Activated CD8-positive, alpha-beta memory T cell treated with anti-CD3 and anti-CD28 coated beads, Interleukin-2, amount 50 U/mL, for 4 hours (primary cell): ENCODE measurements around the gene SPAG7.

Experiments used
- DNase-seq: peaks from one replicate; pipeline ENCODE4 v3.0.0-alpha.2; 2020

Gene SPAG7

GRCh38 chr17:4949321-4950074 is 18.1 kb downstream of the SPAG7 start:
- peak; percentile 74 for DNase-seq

DNA sequence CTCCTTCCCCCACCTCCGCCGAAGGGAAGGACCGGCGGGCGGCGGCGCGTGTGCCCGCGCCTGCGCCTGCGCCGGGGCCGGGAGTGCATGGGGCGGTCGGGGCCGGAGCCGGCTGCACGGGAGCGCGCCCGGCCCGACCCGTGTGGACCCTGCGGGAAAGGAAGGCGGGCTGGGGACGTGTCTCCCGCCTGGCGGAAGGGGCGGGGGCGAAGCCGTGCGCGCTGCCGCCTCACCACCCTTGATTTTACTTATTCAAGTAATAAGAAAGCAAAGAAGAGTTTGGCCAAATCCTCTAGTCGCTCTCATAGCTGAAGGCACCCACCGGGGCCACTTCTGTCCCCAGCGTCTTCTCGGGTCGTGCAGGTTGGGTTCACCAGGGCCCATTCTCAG is 18.7 kb downstream of the SPAG7 start:
- peak; percentile 66 for DNase-seq

DNA sequence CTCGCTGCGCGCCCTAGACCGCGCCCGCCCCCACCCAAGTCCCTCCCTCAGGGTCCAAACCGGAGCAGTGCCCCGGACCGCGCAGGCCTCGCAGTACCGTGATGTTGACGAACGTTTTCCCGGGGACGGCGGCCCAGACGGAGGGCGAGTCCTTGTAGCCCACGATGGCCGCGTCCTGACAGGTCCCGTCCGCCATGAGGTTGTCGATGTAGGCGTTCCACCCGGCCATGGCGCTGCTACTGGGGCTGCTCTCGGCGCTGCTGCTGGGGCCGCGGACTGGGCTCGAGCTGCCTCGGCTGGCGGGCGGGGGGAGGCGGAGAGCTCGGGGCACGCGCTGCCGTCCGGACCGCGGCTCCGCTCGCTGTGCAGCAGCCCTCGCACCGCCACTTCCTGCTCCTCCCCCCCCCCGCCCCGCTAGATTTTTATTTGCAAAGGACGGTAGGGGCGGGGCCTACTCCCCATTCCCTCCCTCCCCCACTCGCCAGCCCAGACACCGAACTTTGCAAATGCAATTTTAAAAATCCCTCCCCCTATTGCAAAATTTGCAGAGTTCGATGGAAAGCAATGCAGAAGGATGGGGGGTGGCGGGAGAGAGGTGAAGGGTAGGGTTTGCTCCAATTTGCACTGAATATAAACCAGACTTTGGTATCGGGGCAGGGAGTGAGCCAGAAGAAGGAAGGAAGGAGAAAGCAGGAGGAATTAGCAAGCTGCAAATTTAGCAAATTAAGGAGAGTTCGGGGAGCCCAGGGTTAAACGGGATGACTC is 19.3 kb downstream of the SPAG7 start, which contains the start of gene PFN1:
Gene PFN1, minus strand, starts transcription at position 365 of the 765 bp plus-strand sequence. Its CDS starts 136 bp downstream, at position 229.
- peak; percentile 88 for DNase-seq

DNA sequence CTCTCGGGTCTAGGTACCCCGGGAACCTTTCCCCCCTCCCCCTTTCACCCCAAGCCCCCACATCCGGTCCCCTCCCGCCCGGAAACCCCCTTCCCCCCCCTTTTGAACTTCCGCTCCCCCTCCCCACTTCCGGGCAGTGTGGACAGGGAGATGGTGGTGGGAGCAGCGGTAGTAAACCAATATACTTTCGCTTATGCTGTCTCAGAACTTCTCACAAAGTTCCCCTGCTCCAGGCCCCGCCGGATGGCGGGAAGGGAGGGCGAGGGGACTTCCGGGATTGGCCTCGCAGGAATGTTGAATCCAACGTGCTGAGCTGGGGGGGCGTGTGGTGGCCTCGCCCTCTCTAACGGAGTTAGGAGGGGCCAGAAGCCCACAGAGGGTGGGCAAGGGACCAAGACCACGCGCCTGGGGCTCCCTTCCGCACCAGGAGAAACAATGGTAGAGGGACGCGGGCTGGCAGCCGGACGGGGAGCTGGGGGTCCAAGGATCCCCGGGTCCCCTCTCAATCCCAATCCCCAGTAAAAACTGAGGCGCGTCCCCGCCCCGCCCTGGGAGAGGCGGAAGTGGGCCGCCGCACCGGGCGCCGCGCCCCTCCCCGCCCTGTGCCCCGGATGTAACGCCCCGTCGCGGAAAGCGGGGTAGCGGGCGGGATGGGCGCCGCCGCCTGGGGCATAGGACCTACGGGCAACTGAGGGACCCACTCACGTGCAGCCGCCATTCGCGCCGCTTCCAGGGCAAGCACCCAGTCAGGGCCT is 20.0 kb downstream of the SPAG7 start:
- DNase-seq: peak; percentile 68

DNA sequence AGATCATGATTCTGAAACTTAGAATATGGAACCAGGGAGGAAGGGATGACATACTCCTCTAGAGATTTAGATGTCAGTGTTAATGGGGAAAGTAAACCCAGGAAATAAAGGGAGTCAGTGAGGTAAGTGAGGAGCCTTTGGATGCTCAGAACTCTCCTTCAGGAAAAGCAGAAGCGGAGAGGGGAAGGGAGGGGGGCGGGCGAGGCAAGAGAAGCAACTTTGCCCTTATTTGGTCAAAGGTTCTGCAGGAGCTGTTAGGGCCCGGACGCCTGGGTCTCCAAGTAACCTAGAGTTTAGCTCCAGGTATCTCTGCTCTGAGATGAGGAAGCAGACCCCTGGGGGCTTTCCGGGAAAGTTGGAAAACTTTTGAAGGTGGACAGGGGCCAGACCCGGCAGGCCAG is 20.6 kb downstream of the SPAG7 start:
- DNase-seq: no peak

GRCh38 chr17:4946312-4946976 is 21.2 kb downstream of the SPAG7 start:
- no peak for DNase-seq

GRCh38 chr17:4945944-4946280 is 21.7 kb downstream of the SPAG7 start:
- DNase-seq: no peak

DNA sequence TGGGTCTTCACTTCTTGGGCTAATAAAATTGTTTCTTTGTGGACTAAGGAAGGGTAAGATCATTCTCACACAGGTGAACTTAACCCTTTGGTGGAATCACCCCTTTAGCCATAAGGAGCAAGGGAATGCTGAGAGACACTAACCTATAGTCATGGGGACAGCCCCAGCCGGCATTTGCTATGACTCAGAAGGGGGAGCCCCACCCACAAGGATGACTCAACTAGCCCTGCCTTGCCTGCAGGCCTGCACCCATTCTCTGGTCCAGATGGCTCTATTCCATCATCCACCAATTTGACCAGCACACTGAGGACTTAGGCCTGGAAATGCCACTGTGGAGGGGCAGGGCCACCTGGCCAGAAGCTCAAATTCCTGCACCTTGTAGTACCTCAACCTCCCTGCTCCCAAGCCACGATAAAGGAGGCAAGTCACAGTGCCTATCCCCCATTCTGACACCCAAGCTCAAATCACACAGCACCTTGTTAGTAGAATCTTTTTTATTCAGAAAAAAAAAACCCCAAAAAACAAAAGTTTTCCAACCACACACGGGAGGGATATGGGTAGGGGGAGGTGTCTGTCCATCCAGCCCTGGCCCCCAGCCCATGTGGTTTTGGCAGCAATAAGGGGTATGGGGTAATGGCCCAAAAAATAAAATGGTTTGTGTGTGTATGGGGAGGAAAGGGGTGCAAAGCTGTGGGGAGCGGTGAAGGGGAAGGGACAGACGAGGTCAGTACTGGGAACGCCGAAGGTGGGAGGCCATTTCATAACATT is 22.3 kb downstream of the SPAG7 start:
- DNase-seq: peak; percentile 87

GRCh38 chr17:4944554-4945175 is 23.0 kb downstream of the SPAG7 start:
- peak; percentile 42 for DNase-seq

DNA sequence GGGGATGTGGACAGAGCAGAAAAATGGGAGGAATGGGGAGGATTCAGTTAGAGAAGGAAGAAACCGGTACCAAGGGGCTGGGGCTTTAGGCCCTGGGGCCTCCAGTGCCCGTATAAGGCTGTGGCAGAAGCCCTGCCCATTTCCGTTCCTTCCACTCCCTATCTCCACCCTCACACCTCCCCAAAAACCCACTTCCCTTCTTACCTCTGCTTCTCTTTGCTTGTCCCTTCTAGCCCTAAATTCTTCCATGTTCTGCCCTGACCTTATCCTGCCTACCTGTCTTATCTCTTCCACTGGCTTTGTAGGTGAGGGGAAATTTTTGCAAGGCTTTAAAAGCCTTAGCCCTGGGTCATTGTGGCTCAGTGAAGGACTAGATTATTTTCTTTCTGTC is 23.5 kb downstream of the SPAG7 start:
- no peak for DNase-seq

- DNase-seq: no peak
Measured at GRCh38 chr17:4942760-4943508, 24.7 kb downstream of the SPAG7 start.

- no peak for DNase-seq
Measured at GRCh38 chr17:4941319-4941610, 26.4 kb downstream of the SPAG7 start.

GRCh38 chr17:4940555-4941318 is 26.9 kb downstream of the SPAG7 start:
- DNase-seq: peak; percentile 41

- DNase-seq: peak; percentile 92
Measured at GRCh38 chr17:4939796-4940554, 27.6 kb downstream of the SPAG7 start, which contains the start of the genes RNF167 and SLC25A11. Gene RNF167, plus strand, starts transcription at chr17:4940268. Its CDS starts 642 bp downstream, at chr17:4940910. Gene SLC25A11, minus strand, starts transcription at chr17:4940046. Its CDS starts 136 bp downstream, at chr17:4939910.

GRCh38 chr17:4939546-4939795 is 28.1 kb downstream of the SPAG7 start:
- peak; percentile 35 for DNase-seq

GRCh38 chr17:4938688-4939545 is 28.7 kb downstream of the SPAG7 start:
- DNase-seq: no peak

DNA sequence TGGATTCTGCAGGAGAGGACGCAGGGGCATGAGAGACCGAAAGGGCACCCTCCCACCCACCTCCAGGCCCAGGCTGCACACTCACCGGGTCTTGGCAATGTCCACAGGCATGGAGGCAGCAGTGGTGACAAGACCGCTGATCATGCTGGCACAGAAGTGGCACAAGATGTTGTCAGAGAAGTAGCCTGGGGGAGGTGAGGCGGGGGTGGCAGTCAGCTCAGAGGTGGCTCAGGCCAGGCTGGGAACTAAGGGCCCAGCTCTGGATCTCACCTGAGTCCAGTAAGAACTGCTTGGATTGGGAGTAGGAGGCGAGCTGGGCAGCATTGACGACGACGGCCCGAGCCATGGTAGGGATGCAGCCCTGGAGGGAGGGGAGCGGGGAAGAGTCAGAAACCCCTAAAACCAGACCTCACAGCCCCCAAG is 29.5 kb downstream of the SPAG7 start:
- no peak for DNase-seq

DNA sequence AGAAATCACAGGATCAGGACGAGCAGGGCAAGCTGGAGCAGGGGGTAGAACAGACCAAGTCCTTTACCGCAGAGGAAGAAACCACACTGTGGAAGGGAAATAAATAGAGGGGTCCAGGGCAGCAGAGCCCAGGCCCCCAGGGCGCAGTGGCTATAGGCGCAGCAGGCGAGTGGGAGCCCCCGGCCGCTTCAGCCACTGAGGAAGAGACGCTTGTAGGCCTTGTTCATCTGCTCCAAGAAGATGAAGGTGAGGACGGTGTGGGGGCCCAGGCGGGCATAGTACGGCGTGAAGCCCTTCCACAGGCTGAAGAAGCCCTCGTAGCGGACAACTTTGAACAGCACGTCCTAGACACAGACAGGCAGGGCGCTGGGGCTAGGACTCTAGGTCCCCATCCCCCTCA is 30.1 kb downstream of the SPAG7 start:
- no peak for DNase-seq

- DNase-seq: no peak
Measured at GRCh38 chr17:4936436-4936835, 31.2 kb downstream of the SPAG7 start.
